ENCODE results near the gene PPP4R3A.
"Not testable (repeated sequence)": the region's sequence is repeated elsewhere in the genome, so short reads cannot be mapped to it uniquely, and the experiment has no call there.

The PPP4R3A gene

DNA sequence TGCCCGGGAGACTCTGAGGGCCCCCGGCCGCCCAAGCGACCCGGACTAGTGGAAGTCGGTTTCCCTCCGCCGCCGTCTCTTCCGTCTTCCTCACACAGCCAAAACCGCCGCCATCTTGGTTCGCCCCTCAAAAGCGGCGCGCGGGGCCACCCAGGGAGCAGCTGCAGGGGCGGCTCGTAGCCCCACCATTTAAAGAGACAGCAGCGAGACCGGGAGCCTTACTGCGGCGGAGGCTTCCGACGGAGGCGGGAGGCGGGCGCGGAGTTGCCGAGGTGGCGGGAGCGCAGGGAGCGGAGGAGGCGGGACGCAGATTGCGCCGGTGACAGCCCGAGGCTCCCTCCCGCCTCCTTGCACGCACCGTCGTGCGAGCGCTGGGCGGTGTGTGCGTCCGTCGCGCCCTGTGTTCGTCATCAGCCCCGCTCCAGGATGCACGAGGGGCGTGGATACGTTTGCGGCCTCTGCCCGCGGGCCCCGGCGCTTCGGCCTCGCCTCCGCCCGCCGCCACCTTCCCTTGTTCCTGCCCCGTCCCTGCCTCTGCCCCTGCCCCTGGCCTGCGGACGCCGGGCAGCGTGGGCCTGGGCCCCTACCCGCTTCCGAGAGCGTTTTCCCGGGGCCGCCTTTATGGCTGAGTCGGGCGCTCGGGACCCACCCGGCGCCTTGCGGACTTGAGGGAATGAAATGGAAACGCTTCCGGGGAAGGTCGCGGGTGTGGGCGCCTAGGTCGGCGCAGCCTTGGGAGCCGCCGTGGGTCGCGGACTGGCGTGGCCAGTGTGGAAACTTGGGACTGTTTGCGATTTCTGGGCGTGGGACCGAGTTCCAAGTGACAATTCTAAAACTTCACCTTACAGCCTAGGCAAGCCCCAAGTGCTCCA lies at the start of gene PPP4R3A:
Gene PPP4R3A (minus strand): TSS at position 140 of the 872 bp plus-strand sequence. CDS start 663 bp downstream, outside the sequence.
- DNase-seq = peak; percentile 96

DNA sequence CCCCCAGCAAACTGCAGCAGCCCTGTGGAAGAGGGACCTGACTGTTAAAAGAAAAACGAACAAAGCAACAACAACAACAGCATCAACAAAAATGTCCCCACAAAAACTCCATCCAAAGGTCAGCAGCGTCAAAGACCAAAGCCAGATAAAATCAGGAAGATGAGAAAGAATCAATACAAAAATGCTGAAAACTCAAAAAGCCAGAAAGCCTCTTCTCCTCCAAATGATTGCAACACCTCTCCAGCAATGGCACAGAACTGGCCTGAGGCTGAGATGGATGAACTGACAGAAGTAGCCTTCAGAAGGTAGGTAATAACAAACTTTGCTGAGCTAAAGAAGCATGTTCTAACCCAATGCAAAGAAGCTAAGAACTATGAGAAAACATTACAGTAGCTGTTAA lies 45.4 kb upstream of the PPP4R3A start:
- no peak for DNase-seq

DNA sequence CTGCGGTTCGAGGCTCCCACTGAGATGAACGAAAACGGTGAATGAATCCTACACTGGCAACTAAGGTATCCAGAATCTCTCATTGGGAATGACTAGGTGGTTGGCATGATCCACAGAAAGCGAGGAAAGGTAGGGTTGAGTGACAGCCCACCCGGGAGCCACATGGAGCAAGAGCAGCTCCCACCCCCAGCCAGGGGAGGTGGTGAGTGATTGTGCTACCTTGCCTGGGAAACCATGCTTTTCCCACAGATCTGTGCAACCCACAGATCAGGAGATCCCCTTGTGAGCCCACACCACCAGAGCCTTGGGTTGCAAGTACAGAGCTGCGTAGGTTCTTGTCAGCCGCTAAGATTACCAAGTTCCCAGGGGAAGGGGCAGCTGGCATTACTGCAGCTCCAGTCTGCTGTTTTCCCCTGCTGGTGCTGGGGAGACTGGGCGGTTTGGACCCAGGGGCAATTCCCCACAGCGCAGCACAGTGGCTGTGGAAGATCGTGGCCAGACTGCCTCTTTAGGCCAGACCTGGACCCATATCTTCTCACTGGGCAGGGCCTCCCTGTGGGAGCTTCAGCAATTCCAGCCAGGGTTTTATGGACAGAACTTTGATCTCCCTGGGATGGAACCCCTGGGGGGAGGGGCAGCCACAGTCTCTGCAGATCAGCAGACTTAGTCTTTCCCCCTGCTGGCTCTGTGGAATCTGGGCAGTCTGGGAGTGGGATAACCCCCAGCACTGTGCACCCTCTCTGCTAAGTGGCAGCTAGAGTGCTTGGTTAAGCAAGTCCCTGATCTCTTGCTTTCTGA lies 44.6 kb upstream of the PPP4R3A start:
- no peak for DNase-seq

DNA sequence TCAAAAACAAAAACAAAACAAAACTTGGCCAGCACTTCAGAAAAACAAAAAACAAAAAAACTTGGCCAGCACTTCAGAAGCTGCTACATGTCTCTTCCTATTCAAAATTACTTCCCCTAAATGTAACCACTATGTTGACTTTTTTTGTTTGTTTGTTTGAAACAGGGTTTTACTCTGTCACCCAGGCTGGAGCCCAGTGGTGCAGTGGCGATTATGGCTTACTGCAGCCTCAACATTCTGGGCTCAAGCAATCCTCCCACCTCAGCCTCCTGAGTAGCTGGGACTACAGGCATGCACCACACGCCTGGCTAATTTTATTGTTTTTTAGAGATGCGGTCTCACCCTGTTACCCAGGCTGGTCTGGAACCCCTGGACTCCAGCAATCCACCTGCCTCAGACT lies 38.0 kb upstream of the PPP4R3A start:
- DNase-seq = no peak

DNA sequence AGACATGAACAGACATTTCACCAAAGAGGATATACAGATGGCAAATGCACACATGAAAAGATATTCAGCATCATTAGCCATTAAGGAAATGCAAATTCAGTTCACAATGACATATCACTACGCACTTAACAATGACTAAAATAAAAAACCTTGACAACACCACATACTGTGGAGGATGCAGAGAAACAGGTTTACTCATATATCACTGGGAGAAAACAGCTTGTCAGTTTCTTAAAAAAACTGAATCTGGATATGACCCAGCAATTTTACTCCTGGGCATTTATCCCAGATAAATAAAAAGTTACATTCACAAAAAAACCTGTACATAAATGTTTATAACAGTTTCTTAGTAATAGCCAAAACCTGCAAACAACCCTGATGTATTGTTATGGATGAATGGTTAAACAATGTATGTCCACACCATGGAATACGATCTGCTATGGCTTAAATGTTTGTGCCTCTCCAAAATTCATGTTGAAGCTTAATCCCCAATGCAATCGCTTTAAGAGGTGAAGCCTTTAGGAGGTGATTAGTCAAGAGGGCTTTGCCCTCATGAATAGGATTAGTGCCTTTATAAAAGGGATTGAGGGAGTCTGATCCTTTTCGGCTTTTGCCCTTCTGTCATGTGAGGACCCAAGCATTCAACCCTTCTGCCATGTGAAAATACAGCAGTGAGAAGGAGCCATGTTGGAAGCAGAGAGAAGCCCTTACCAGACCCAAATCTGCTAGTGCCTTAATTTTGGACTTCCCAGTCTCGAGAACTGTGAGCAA lies 36.0 kb upstream of the PPP4R3A start:
- peak; percentile 95 for DNase-seq

DNA sequence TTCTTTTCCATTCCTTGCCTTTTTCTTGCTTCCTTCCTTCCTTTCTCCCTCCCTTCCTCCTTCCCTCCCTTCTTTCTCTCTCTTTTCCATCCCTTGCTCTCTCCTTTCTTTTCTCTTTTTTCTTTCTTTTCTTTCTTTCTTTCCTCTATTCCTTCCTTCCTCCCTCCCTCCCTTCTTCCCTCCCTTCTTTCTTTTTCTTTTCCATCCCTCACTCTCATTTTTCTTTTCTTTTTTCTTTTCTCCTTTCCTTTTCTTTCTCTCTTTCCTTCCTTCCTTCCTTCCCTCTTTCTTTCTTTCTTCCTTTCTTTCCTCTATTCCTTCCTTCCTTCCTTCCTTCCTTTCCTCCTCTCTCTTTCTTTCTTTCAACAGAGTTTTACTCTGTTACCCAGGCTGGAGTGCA lies 35.1 kb upstream of the PPP4R3A start:
- no peak for DNase-seq

DNA sequence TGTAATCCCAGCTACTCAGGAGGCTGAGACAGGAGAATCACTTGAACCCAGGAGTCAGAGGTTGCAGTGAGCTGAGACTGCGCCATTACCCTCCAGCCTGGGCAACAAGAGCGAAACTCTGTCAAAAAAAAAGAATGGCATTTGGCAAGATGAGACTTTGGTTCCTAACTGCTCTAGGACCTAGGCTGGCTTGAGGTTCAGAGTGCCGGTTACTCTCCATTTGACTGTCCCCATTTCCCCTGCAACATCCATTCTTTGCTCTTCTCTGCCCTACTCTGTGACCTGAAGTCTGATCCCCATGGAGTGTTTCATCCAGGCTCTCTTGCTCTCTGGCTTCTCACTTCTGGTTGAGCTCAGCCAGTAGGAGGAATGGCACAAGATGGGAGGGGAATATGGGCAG lies 26.2 kb upstream of the PPP4R3A start:
- DNase-seq = no peak

DNA sequence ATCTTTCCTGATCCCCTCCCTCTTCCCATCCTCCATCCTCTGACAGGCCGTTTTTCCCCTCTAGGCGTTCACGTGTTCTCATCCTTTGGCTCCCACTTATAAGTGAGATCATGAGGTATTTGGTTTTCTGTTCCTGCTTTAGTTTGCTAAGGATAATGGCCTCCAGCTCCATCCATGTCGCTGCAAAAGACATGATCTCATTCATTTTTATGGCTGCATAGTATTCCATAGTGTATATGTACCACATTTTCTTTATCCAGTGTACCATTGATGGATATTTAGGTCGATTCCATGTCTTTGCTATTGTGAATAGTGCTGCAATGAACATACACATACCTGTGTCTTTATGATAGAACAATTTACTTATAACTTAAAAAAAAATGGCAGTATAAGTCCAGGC lies 23.9 kb upstream of the PPP4R3A start:
- not testable (repeated sequence) for DNase-seq

DNA sequence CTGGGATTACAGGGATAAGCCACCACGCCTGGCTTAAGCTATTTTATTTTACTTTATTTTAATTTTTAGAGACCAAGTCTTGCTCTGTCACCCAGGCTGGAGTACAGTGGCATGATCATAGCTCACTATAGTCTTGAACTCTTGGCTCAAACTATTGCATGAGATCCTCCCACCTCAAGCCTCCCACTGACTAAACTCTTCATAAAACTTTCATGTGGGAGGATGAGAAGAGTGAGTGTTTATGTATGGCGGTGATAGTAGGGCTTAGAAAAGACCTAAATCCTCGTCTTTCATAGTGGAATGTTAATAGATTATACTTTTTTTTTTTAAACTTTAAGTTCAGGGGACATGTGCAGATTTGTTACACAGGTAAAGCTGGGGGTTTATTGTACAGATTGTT lies 23.5 kb upstream of the PPP4R3A start:
- DNase-seq = no peak

DNA sequence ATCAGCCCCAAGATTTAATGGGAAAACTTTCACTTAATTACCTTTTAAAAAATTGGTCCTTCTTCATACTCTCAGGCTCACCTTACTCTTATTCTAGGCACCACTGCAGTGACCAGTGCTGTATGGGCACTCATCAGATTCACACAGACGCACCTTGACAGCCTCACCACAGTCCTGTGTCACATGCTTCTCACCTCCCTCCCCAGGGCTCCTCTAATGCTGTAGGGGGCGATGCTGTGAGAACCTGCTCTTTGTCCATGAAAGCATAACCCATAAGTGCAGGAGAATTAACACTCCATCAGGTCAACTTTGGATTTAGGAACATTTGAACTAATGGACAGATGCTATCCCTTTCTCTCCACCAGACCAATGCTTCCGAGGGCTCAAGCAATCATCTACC lies 13.9 kb upstream of the PPP4R3A start:
- DNase-seq = no peak

DNA sequence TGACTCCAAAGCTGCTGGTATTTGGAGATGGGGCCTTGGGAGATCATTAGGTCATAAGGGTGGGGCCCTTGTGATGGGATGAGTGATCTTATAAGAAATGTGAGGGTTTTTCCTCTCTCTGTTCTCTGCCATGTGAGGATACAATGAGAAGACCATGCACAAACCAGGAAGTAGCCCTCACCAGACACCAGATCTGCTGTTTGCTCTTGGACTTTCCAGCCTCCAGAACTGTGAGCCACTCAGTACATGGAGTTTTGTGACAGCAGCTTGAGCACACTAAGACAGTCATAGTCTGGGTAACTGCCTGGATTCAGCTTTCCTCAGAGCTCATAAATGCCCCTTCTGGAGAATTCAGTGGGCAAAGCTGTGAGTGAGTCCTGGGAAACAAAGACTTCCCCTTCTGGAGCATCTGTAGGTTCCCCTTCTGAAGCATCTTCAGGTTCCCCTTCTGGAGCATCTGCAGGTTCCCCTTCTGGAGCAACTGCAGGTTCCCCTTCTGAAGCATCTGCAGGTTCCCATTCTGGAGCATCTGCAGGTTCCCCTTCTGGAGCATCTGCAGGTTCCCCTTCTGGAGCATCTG lies 11.0 kb upstream of the PPP4R3A start:
- no peak for DNase-seq

DNA sequence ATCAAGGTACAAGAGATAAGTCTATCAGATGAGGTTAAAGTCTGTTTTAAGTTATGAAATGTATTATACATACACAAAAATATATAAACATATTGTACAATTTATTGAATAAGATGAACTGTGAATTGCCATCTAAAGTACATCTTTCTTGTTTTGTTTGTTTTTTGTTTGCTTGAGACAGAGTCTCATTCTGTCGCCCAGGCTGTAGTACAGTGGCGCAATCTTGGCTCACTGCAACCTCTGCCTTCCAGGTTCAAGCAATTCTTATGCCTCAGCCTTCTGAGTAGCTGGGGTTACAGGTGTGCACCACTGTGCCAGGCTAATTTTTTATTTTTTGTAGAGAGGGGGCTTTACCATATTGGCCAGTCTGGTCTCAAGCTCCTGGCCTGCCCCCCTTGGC lies 10.0 kb upstream of the PPP4R3A start:
- no peak for DNase-seq

DNA sequence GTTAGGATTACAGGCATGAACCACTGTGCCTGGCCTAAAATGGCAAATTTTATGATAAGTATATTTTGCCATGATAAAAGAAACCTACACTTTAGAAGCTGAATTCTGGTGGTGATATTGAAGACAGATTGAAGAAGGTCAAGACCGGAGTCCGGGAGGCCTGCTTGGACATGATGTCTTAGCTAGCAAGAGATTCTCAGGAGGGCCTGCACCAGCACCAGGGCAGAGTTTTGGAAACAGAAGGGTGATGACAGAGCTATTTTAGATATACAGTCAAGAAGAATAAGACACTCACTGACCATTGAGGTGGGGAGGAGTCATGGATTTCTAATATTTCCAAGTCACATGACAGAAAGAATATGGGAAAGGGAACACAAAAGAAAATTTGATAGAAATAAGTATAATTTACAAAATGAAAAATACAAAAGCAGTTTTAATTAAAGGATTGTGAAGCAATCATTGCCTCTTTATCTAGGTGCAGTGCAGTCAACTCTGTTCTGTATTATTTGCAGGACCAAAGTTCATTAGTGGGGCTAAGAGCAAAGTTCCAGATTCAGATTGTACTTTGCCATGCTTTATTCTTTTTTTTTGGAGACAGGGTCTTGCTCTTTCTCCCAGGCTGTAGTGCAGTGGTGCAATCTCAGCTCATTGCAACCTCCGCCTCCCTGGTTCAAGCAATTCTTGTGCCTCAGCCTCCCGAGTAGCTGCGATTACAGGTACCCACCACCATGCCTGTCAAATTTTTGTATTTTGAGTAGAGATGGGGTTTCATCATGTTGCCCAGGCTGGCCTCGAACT lies 9.3 kb upstream of the PPP4R3A start:
- DNase-seq = no peak

DNA sequence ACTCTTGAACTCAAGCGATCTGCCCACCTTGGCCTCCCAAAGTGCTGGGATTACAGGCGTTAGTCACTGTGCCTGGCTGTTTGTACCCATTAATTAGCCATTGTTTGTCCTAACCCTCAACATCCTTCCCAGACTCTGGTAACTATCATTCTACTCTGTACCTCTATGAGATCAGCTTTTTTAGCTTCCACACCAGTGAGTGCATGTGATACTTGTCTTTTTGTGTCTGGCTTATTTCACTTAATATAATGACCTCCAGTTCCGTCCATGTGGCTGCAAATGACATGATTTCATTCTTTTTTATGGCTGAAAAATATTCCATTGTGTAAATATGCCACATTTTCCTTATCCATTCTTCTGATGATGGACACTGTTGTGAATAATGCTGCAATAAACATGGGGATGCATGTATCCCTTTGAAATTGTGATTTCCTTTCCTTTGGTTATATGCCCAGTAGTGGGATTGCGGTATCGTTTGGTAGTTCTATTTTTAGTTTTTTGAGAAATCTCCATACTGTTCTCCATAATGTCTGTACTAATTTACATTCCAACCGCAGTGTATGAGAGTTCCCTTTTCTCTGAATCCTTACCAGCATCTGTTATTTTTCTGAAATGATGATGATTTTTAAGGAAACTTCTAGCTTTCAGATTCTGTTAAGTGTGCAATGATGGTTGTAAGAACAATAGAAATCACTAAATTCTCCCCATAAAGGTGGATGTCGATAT lies 6.7 kb upstream of the PPP4R3A start:
- no peak for DNase-seq

DNA sequence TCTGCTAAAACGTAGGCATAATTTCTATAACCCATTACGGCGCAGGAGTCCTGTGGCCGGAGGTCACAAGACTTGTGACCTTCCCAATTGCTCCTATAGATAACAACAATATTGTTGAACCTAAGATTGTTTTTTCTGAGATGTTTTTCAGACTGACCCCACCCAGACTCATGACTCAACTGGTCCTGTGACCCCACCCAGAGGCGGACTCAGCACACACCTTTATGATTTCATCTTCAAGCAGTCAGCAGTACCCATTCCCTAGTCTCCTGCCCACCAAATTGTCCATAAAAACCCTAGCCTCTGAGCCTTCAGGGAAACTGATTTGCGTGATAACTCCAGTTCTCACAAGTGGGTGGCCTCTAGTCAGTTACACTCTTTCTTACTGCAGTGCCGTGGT lies 5.9 kb upstream of the PPP4R3A start:
- no peak for DNase-seq

DNA sequence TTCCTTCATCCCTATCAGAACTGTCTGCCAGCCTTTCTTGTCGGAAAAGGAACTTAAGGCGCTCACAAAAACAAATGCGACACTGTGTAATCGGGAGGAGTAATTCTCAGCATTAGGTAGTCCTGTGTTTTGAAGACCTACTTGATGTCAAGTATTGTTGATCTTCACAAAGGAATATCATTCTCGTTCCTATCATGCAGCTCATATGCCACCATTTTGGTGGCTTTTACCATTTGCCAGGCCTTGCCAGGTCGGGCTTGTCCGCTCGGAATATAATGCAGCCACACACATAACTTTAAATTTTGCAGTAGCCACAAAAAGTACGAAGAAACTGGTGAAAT lies 903 bp upstream of the PPP4R3A start:
- peak; percentile 33 for DNase-seq

DNA sequence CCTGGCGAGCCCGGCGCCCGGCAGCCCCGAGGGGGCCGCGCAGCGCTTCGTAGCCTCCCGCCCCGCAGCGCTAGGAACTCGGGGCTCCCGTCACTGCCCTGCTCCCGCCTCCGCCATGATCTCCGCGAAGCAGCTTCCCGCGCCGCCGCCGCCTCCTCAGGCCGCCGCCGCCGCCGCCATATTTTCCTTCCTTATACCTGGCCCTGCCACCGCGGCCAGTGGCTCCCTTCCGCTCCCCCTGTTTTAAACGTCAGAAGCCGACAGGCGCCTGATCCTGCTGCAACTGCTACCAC lies 286 bp downstream of the PPP4R3A start:
- no peak for DNase-seq

DNA sequence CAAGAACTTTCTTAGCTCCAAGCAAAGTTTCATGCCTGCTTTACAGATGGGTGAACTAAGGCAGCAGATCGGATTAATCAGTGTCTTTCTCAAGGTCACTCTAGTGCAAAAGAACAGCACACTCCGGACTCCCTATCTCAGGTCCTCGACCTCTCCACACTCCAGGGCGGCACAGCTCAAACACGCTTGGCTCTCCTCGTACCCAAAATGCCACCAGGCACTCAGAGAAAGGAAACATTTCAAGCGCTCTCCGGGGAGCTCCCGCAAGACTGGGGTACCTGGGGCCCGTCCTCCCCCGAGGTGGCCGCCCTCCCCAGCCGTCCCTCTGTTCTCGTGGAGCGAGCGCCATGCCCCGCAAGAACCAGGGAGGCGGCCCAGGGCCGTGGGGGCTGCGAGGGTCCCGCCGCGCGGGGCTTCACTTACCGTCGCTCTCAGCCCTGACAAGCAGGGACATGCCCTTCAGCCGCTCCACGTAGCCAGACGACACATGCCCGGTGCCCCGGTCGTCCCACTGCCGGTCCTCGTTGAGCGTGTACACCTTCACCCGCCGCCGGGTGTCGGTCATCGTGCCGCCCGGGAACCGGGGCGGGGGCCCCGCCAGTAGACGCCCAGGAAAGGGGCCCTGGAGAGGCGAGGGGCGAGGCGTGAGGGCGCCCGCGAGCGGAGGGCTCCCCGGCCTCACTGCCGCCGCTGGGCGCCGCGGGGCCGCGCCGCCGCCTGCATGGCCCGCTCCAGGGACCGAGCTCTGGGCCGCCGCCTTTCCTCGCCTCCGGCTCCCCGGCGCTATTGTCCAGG lies 830 bp downstream of the PPP4R3A start:
- DNase-seq = peak; percentile 37

DNA sequence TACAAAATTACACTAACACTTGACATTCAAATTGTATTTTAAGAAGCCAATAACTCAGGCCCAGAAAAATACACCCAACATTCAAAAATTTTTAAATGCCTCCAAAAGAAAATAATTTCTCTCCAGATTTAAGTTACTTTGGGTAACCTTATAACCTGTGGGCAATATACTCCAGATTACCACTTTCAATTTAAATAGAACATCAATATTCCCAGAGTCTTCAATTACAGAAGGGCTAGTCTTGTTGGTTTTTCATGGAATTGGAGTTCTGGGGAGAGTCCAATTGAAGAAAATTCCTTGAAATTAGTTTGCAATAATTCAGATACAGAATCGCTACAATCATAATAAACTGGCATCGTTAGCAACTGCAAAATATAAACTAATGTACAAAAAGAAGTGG lies 2.0 kb downstream of the PPP4R3A start:
- no peak for DNase-seq

DNA sequence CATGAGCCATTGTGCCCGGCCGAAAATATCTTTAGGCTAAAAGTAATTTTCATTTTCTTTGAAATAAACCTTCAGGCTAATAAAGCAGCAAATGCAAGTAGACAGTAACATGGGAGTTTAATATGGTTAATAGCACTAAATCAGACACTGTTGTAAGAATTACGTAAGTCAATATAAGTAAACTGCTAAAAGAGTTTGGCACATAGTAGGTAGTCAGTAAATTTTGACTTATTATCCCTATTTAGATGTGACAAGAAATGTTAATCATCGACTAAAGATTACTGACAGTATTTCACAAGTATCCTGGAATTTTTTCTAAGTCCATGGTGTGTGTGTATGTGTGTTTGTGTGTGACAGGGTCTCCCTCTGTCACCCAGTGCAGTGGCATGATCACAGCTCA lies 3.9 kb downstream of the PPP4R3A start:
- DNase-seq = no peak

DNA sequence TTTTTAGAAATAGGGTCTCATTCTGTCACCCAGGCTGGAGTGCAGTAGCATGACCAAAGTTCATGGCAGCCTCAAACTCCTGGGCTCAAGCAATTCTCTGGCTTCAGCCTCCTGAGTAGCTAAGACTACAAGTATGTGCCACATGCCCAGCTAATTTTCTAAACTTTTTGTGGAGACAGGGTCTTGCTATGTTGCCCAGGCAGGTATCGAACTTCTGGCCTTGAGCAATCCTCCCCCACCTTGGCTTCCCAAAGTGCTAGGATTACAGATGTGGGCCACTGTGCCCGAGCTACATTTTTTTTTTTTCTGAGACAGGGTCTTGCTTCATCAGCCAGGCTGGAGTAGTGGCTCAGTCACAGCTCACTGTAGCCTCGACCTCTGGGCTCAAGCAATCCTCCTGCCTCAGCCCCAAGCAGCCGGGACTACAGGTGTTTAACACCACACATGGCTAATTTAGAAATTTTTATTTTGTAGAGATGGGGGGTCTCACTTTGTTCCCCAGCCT lies 7.1 kb downstream of the PPP4R3A start:
- DNase-seq = no peak
